SK-N-SH (cell line): ENCODE data around the gene MMP8. TPM values are rescaled to one million over a fixed set of nuclear protein-coding genes. Genes with fewer than 3 reads are reported as not detected.

Source experiments
- CTCF ChIA-PET: fragments of 300-600, 350-600 bp; formaldehyde crosslinking; extraction: SDS; loops from one replicate; lab custom pipeline; 2021; lab: Yijun Ruan, JAX
- POLR2A ChIA-PET: fragments of 350-600 bp; sonication (Branson Sonifier 250); formaldehyde crosslinking; extraction: SDS; loops from one replicate; lab custom pipeline; 2020; ENCODE audit warnings: antibody characterized with exemption, inconsistent platforms; lab: Yijun Ruan, JAX
- DNase-seq: peaks from one replicate; pipeline ENCODE4 v3.0.0; 2012
- H2AFZ ChIP-seq: fragments of 200-600 bp; sonication (generic); 2 replicates; pipeline ENCODE4 v1.8.1; 2016; ENCODE audit warnings: antibody characterized with exemption, mild to moderate bottlenecking, low read depth
- H3F3A ChIP-seq: fragments of 200-600 bp; sonication (generic); replicated peaks from 2 replicates; pipeline ENCODE3; 2016; ENCODE audit warnings: antibody characterized with exemption, mild to moderate bottlenecking; ENCODE audit not compliant: insufficient read depth
- H3K27ac ChIP-seq, 2 experiments: fragments of 200-500 bp in 1 of 2; fragments of 200-600 bp in 1 of 2; sonication (Bioruptor generic) in 1 of 2; sonication (generic), shearing (Covaris generic) in 1 of 2; 2 replicates each; pipeline versions ENCODE4 v1.5.1 to v1.6.1; 2014 to 2016; ENCODE audit warnings: low read depth in 2 of 2, inconsistent platforms in 1 of 2, low read length in 1 of 2, mild to moderate bottlenecking in 1 of 2, mixed read lengths in 1 of 2
- H3K27me3 ChIP-seq: fragments of 200-600 bp; sonication (generic), shearing (Covaris generic); 2 replicates; pipeline ENCODE4 v1.6.1; 2016; ENCODE audit warnings: mixed run types; ENCODE audit not compliant: insufficient read depth
- H3K36me3 ChIP-seq, 2 experiments: fragments of 200-500 bp in 1 of 2; fragments of 200-600 bp in 1 of 2; sonication (Bioruptor generic) in 1 of 2; sonication (generic) in 1 of 2; replicated peaks in 1 of 2; 2 replicates each; pipeline versions ENCODE3 to v1.5.1; 2014 to 2016; ENCODE audit warnings: low read length in 1 of 2, mild to moderate bottlenecking in 1 of 2; ENCODE audit not compliant: insufficient read depth in 2 of 2, control insufficient read depth in 1 of 2
- H3K4me1 ChIP-seq, 2 experiments: fragments of 200-500 bp in 1 of 2; fragments of 200-600 bp in 1 of 2; sonication (Bioruptor generic) in 1 of 2; sonication (generic), shearing (Covaris generic) in 1 of 2; 2 replicates each; pipeline versions ENCODE4 v1.5.1 to v1.6.1; 2014 to 2016; ENCODE audit warnings: low read depth in 1 of 2, low read length in 1 of 2, mixed run types in 1 of 2; ENCODE audit not compliant: insufficient read depth in 2 of 2, control insufficient read depth in 1 of 2
- H3K4me2 ChIP-seq: fragments of 200-600 bp; sonication (generic), shearing (Covaris generic); 2 replicates; pipeline ENCODE4 v1.6.1; 2017; ENCODE audit warnings: mixed run types
- H3K4me3 ChIP-seq, 2 experiments: fragments of 200-500 bp in 1 of 2; fragments of 200-600 bp in 1 of 2; sonication (Bioruptor generic) in 1 of 2; sonication (generic), shearing (Covaris generic) in 1 of 2; 2 replicates each; pipeline versions ENCODE4 v1.5.1 to v1.8.1; 2014 to 2016; ENCODE audit warnings: low read depth in 2 of 2, inconsistent platforms in 1 of 2, low read length in 1 of 2, mild to moderate bottlenecking in 1 of 2, mixed read lengths in 1 of 2, moderate library complexity in 1 of 2
- H3K79me2 ChIP-seq: fragments of 200-600 bp; sonication (generic); 2 replicates; pipeline ENCODE4 v1.8.1; 2017; ENCODE audit warnings: mild to moderate bottlenecking; ENCODE audit not compliant: insufficient read depth
- H3K9ac ChIP-seq: fragments of 200-600 bp; sonication (generic); 2 replicates; pipeline ENCODE4 v1.6.1; 2017; ENCODE audit warnings: mixed run types
- H3K9me2 ChIP-seq: fragments of 200-600 bp; sonication (generic); 2 replicates; pipeline ENCODE4 v1.6.1; 2017; ENCODE audit warnings: mixed run types
- H3K9me3 ChIP-seq: fragments of 200-600 bp; sonication (generic); 2 replicates; pipeline ENCODE4 v1.6.1; 2017; ENCODE audit warnings: mixed run types, mild to moderate bottlenecking, moderate library complexity
- H4K20me1 ChIP-seq: fragments of 200-600 bp; sonication (generic); 2 replicates; pipeline ENCODE4 v1.6.1; 2017; ENCODE audit warnings: mild to moderate bottlenecking, mixed run types; ENCODE audit not compliant: insufficient read depth
- ELF1 ChIP-seq: IDR thresholded peaks from 2 replicates; pipeline ENCODE4 v1.4.0; 2012
- EP300 ChIP-seq, 2 experiments: IDR thresholded peaks; 2 replicates each; pipeline versions ENCODE4 v1.4.0 to v1.6.1; 2012; ENCODE audit warnings: borderline replicate concordance in 1 of 2, low read depth in 1 of 2, low read length in 1 of 2
- FOXJ3 ChIP-seq: sonication (generic); formaldehyde crosslinking; IDR thresholded peaks from 2 replicates; pipeline ENCODE4 v1.5.1; 2020; ENCODE audit warnings: mild to moderate bottlenecking, missing genetic modification reagents
- GATA2 ChIP-seq: sonication (generic); formaldehyde crosslinking; IDR thresholded peaks from 2 replicates; pipeline ENCODE4 v1.5.0; 2020; ENCODE audit warnings: mild to moderate bottlenecking, missing genetic modification reagents
- MAX ChIP-seq: IDR thresholded peaks from 2 replicates; pipeline ENCODE4 v1.4.0; 2012; ENCODE audit warnings: low read depth
- MEF2A ChIP-seq: IDR thresholded peaks from 2 replicates; pipeline ENCODE4 v1.4.0; 2012; ENCODE audit warnings: low read depth, borderline replicate concordance
- MXI1 ChIP-seq: IDR thresholded peaks from 2 replicates; pipeline ENCODE4 v1.6.1; 2012; ENCODE audit warnings: mild to moderate bottlenecking, low read depth, low read length, improper control_type of control experiment
- PBX3 ChIP-seq: IDR thresholded peaks from 2 replicates; pipeline ENCODE4; 2012
- RAD21 ChIP-seq: IDR thresholded peaks from 2 replicates; pipeline ENCODE4 v1.6.1; 2012; ENCODE audit warnings: mild to moderate bottlenecking, low read length
- SIN3A ChIP-seq: IDR thresholded peaks from 2 replicates; pipeline ENCODE4 v1.6.1; 2012; ENCODE audit warnings: low read depth, mild to moderate bottlenecking, low read length, moderate library complexity, borderline replicate concordance
- SMC3 ChIP-seq: IDR thresholded peaks from 2 replicates; pipeline ENCODE4 v1.6.1; 2012; ENCODE audit warnings: low read depth, low read length, improper control_type of control experiment
- TAF1 ChIP-seq: IDR thresholded peaks from 2 replicates; pipeline ENCODE4 v1.6.1; 2012; ENCODE audit warnings: low read depth, mild to moderate bottlenecking, low read length, moderate library complexity, borderline replicate concordance
- TCF12 ChIP-seq: IDR thresholded peaks from 2 replicates; pipeline ENCODE4 v1.4.0; 2012
- USF1 ChIP-seq: IDR thresholded peaks from 2 replicates; pipeline ENCODE4 v1.4.0; 2012; ENCODE audit warnings: low read depth, borderline replicate concordance
- YY1 ChIP-seq: IDR thresholded peaks from 2 replicates; pipeline ENCODE4 v1.4.0; 2012; ENCODE audit warnings: low read depth, mild to moderate bottlenecking
- WGBS: methylation state at CpG from one replicate; pipeline ENCODE4 v1.1.6; 2017; ENCODE audit warnings: low lambda C conversion rate; 5-methylcytosine and 5-hydroxymethylcytosine counted together
- polyA plus RNA-seq, 3 experiments: library from polyadenylated mRNA; depleted of rRNA; stranded (reverse); fragments of >200 nt; gene quantifications; 2 replicates each; pipeline ENCODE4 v1.2.3, GENCODE V29; 2012
- TF ChIP-seq, protein P1 (sequence below): fragments of 150-350 bp; IDR thresholded peaks from 2 replicates; pipeline ENCODE4 v1.6.1; 2016; ENCODE audit warnings: mild to moderate bottlenecking, low read depth, low read length
- TF ChIP-seq, protein P2 (sequence below): IDR thresholded peaks from 2 replicates; pipeline ENCODE4 v1.6.1; 2012; ENCODE audit warnings: mild to moderate bottlenecking, low read depth, low read length, moderate library complexity

The MMP8 gene
- polyA plus RNA-seq, 1 of the 3 experiments (the other 2 are of a cell fraction) = 0.07 TPM

GRCh38 chr11:102678022-102678421 lies 46.7 kb downstream of the MMP8 start:
- DNase-seq = no peak
- Histone ChIP-seq H3K79me2 (no peaks in the 10 kb centered on the region), H3F3A (peaks cover 4% of the 10 kb centered on the region), H3K4me3 (no peak overlapping the region), H3K27ac (no peak overlapping the region), H3K36me3 (no peaks in the 10 kb centered on the region), H2AFZ (no peak overlapping the region), H3K4me1 (no peaks in the 10 kb centered on the region), H3K4me2 (no peak overlapping the region), H4K20me1 (no peaks in the 10 kb centered on the region), H3K9me2 (no peaks in the 10 kb centered on the region), H3K9me3 (peaks cover 7% of the 10 kb centered on the region; the same call in 1 of the 2 replicates), H3K9ac (no peak overlapping the region), H3K27me3 (peaks cover 4% of the 10 kb centered on the region)
- ChIA-PET POLR2A (no interaction called here), CTCF (interaction anchor here (1.4 to 5.3 kb wide), 2 partner anchors 12 to 57 kb away, joined by 3 to 24 read pairs; no protein-coding TSS in a partner anchor)
- TF ChIP-seq FOXJ3 (CRISPR knock-in tag) = no peak
- no peak for TF ChIP-seq SMC3
- TF ChIP-seq, protein P1, sequence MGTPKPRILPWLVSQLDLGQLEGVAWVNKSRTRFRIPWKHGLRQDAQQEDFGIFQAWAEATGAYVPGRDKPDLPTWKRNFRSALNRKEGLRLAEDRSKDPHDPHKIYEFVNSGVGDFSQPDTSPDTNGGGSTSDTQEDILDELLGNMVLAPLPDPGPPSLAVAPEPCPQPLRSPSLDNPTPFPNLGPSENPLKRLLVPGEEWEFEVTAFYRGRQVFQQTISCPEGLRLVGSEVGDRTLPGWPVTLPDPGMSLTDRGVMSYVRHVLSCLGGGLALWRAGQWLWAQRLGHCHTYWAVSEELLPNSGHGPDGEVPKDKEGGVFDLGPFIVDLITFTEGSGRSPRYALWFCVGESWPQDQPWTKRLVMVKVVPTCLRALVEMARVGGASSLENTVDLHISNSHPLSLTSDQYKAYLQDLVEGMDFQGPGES = no peak
- TF ChIP-seq MXI1 = no peak
- TF ChIP-seq, protein P2, sequence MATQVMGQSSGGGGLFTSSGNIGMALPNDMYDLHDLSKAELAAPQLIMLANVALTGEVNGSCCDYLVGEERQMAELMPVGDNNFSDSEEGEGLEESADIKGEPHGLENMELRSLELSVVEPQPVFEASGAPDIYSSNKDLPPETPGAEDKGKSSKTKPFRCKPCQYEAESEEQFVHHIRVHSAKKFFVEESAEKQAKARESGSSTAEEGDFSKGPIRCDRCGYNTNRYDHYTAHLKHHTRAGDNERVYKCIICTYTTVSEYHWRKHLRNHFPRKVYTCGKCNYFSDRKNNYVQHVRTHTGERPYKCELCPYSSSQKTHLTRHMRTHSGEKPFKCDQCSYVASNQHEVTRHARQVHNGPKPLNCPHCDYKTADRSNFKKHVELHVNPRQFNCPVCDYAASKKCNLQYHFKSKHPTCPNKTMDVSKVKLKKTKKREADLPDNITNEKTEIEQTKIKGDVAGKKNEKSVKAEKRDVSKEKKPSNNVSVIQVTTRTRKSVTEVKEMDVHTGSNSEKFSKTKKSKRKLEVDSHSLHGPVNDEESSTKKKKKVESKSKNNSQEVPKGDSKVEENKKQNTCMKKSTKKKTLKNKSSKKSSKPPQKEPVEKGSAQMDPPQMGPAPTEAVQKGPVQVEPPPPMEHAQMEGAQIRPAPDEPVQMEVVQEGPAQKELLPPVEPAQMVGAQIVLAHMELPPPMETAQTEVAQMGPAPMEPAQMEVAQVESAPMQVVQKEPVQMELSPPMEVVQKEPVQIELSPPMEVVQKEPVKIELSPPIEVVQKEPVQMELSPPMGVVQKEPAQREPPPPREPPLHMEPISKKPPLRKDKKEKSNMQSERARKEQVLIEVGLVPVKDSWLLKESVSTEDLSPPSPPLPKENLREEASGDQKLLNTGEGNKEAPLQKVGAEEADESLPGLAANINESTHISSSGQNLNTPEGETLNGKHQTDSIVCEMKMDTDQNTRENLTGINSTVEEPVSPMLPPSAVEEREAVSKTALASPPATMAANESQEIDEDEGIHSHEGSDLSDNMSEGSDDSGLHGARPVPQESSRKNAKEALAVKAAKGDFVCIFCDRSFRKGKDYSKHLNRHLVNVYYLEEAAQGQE = no peak
- TF ChIP-seq MEF2A = no peak
- TF ChIP-seq TAF1 = no peak
- TF ChIP-seq SIN3A = no peak
- no peak for TF ChIP-seq TCF12
- TF ChIP-seq PBX3 = no peak
- WGBS = 13% methylated on average over 2 of the region's 2 CpGs

DNA sequence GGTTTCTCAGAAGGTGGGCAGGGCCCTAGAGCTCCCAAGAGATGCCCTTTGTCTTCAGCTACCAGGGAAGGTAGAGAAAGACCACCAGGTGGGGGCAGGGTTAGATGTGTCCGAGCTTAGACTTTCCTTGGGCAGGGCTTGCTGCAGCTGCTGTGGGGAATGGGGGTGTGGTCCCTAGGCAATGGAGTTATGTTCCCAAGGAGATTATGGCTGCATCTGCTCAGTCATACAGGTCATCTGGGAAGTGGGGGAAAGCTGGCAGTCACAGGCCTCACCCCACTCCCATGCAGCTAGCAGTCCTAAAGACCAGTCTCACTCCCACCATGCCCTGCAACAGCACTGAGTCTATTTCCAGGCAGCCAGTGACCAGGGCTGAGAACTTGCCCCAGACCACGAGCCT lies 48.7 kb downstream of the MMP8 start:
- Histone ChIP-seq H3K36me3 (no peaks in the 10 kb centered on the region), H3K9me3 (peaks cover 7% of the 10 kb centered on the region; the same call in 1 of the 2 replicates), H3K9ac (no peak overlapping the region), H4K20me1 (no peaks in the 10 kb centered on the region), H3F3A (no peaks in the 10 kb centered on the region), H3K4me1 (no peaks in the 10 kb centered on the region), H3K4me2 (no peak overlapping the region), H3K4me3 (no peak overlapping the region), H3K27me3 (no peaks in the 10 kb centered on the region; the same call in none of the 2 replicates), H3K27ac (no peak overlapping the region), H2AFZ (no peak overlapping the region), H3K79me2 (no peaks in the 10 kb centered on the region), H3K9me2 (no peaks in the 10 kb centered on the region)
- DNase-seq = no peak
- POLR2A ChIA-PET = no interaction called here
- CTCF ChIA-PET = interaction anchor here (0.6 to 5.3 kb wide), 2 partner anchors 10 to 155 kb away, joined by 3 to 24 read pairs; no protein-coding TSS in a partner anchor
- WGBS = 30% methylated on average over 2 of the region's 2 CpGs
- TF ChIP-seq, protein P1 = no peak
- TF ChIP-seq ELF1 (no peak), USF1 (no peak), GATA2 (CRISPR knock-in tag) (no peak), YY1 (no peak), RAD21 (no peak), MAX (no peak), EP300 (IDR thresholded peaks at IDR 0.05; ENCODE audit: borderline replicate concordance in 1 of 2, low read depth in 1 of 2, low read length in 1 of 2) (no peak), PBX3 (no peak)
